ENCODE data around the gene SLC6A6. TPM values are rescaled to one million over a fixed set of nuclear protein-coding genes. Genes with fewer than 3 reads are reported as not detected.

Gene SLC6A6
- total RNA-seq, 2 donors from 2014 or later: 43.1 to 56.5 TPM

GRCh38 chr3:14457999-14458398 lies 55.6 kb downstream of the SLC6A6 start:
- DNase-seq: peak; percentile 85
- no peak overlapping the region for H3K4me3 ChIP-seq (ENCODE audit: low read length)
- H3K4me1 ChIP-seq (ENCODE audit: control insufficient read depth, insufficient read depth, low read length): peaks cover 18% of the 10 kb centered on the region
- H3K9ac ChIP-seq (ENCODE audit: extremely low read depth, low read length, poor library complexity, severe bottlenecking): no peak overlapping the region
- Mint-ChIP-seq H3K4me1 (peaks cover 42% of the 10 kb centered on the region), H3K27me3 (ENCODE audit: insufficient read depth) (no peaks in the 10 kb centered on the region), H3K9me3 (no peaks in the 10 kb centered on the region), H3K36me3 (ENCODE audit: low read depth) (peaks cover 32% of the 10 kb centered on the region), H3K4me3 (no peak overlapping the region), H3K27ac (peak overlapping the region; percentile 83)
- H3K9me3 ChIP-seq (ENCODE audit: control insufficient read depth, low read length): no peaks in the 10 kb centered on the region
- WGBS, 2 experiments (ENCODE audit: insufficient coverage in 1 of 2, insufficient read length in 1 of 2): 67 to 79% methylated on average over 5 to 9 of the region's 9 CpGs
- peaks cover 23% of the 10 kb centered on the region for H3K36me3 ChIP-seq (ENCODE audit: control insufficient read depth, insufficient read depth, low read length)
- no peak overlapping the region for H3K27ac ChIP-seq (ENCODE audit: low read depth, low read length)
- TF ChIP-seq CTCF (conservative IDR thresholded peaks at IDR 0.05): no peak
- H3K27me3 ChIP-seq (ENCODE audit: control insufficient read depth, insufficient read depth, low read length, poor library complexity, severe bottlenecking): no peaks in the 10 kb centered on the region

DNA sequence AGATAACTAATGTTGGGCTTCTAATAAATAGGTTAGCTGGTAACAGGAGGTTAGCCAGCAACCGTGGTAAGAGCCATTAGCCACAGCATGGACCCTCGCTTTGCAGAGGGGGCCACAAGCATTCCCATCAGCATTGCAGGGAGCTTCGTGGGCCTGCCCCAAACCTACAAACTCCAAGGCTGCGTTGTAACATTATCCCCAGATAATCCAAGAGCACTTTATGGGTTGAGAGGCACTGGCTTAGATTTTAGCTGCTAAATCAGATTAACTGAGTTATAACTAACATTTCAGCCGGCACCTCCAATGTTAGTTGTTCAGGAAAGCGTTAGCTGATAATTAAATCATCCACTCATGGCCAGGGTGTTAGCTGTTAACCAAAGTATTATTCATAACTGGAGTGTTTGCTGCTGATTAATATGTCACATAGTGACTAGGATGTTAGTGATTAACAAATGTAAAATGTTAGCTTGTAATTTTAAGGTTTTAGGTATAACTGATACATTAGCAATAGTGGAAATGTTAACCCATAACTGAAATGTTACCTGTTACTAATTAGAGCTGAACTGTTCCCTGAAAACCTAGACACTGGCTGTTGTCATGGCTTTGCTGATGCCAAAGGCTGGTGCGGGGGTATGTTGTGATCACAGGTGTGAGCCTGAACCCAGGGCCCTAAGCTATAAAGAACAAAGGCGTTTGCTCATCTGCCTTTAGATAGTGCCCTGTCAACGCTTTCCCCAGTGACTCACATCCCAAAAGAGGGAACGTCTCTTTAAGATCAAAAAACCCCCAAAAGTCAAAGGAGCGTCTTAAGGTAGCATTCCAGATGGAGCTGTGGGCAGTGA lies 56.2 kb downstream of the SLC6A6 start:
- no peak overlapping the region for H3K9ac ChIP-seq (ENCODE audit: extremely low read depth, low read length, poor library complexity, severe bottlenecking)
- Mint-ChIP-seq H3K4me1 (peaks cover 48% of the 10 kb centered on the region), H3K27ac (peak overlapping the region; percentile 83), H3K27me3 (ENCODE audit: insufficient read depth) (no peaks in the 10 kb centered on the region), H3K9me3 (no peaks in the 10 kb centered on the region), H3K4me3 (no peak overlapping the region), H3K36me3 (ENCODE audit: low read depth) (peaks cover 27% of the 10 kb centered on the region)
- no peak overlapping the region for H3K4me3 ChIP-seq (ENCODE audit: low read length)
- TF ChIP-seq CTCF (conservative IDR thresholded peaks at IDR 0.05): no peak
- no peaks in the 10 kb centered on the region for H3K9me3 ChIP-seq (ENCODE audit: control insufficient read depth, low read length)
- H3K4me1 ChIP-seq (ENCODE audit: control insufficient read depth, insufficient read depth, low read length): peaks cover 18% of the 10 kb centered on the region
- WGBS, 2 experiments (ENCODE audit: insufficient coverage in 1 of 2, insufficient read length in 1 of 2): 84 to 93% methylated on average over 5 to 11 of the region's 11 CpGs
- H3K27me3 ChIP-seq (ENCODE audit: control insufficient read depth, insufficient read depth, low read length, poor library complexity, severe bottlenecking): no peaks in the 10 kb centered on the region
- DNase-seq: no peak
- H3K27ac ChIP-seq (ENCODE audit: low read depth, low read length): no peak overlapping the region
- H3K36me3 ChIP-seq (ENCODE audit: control insufficient read depth, insufficient read depth, low read length): peaks cover 19% of the 10 kb centered on the region

- H3K4me1 Mint-ChIP-seq: peaks cover 55% of the 10 kb centered on the region
- DNase-seq: no peak
- whole genome bisulfite sequencing, 2 experiments (ENCODE audit: insufficient coverage in 1 of 2, insufficient read length in 1 of 2): 96 to 100% methylated on average over 4 to 5 of the region's 5 CpGs
- H3K36me3 Mint-ChIP-seq (ENCODE audit: low read depth): peaks cover 20% of the 10 kb centered on the region
- no peak overlapping the region for H3K4me3 Mint-ChIP-seq
- H3K4me3 ChIP-seq (ENCODE audit: low read length): no peak overlapping the region
- H3K9me3 Mint-ChIP-seq: no peaks in the 10 kb centered on the region
- TF ChIP-seq CTCF (conservative IDR thresholded peaks at IDR 0.05): no peak
- no peak overlapping the region for H3K9ac ChIP-seq (ENCODE audit: extremely low read depth, low read length, poor library complexity, severe bottlenecking)
- peaks cover 18% of the 10 kb centered on the region for H3K4me1 ChIP-seq (ENCODE audit: control insufficient read depth, insufficient read depth, low read length)
- no peaks in the 10 kb centered on the region for H3K9me3 ChIP-seq (ENCODE audit: control insufficient read depth, low read length)
- H3K27me3 ChIP-seq (ENCODE audit: control insufficient read depth, insufficient read depth, low read length, poor library complexity, severe bottlenecking): no peaks in the 10 kb centered on the region
- H3K27ac ChIP-seq (ENCODE audit: low read depth, low read length): no peak overlapping the region
- H3K36me3 ChIP-seq (ENCODE audit: control insufficient read depth, insufficient read depth, low read length): peaks cover 19% of the 10 kb centered on the region
- H3K27me3 Mint-ChIP-seq (ENCODE audit: insufficient read depth): no peaks in the 10 kb centered on the region
- no peak overlapping the region for H3K27ac Mint-ChIP-seq
Measured at GRCh38 chr3:14459384-14459783, 57.0 kb downstream of the SLC6A6 start.

Data from endodermal cell (in vitro differentiated cells).